SH-SY5Y (cell line): ENCODE measurements around the gene PPP1R12A.

Experiments
- GATA2 ChIP-seq: IDR thresholded peaks from 2 replicates; pipeline ENCODE4 v1.6.1; 2011; ENCODE audit warnings: mild to moderate bottlenecking, low read depth, low read length
- GATA3 ChIP-seq: IDR thresholded peaks from 2 replicates; pipeline ENCODE4 v1.6.1; 2011; ENCODE audit warnings: low read depth, mild to moderate bottlenecking, low read length, moderate library complexity

DNA sequence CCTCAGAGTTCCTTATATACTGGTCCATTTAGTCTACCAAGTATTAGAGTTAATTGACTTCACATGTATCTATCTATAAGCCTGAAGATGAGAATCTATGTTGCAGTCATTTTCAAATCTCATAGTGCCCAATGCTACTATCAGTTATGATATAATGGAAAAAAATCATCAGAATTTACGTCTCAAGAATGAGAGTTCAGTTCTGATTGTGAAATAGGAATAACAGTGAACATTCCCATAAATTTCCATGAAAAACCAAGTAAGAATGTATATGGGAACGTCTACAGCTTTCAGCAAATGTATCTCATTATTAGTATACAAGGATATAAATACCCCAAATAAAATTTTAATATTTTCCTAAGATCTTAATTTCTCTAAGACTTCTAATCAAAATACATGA lies 77.2 kb downstream of the PPP1R12A start:
- no peak for TF ChIP-seq GATA2
- TF ChIP-seq GATA3, result no peak
